ENCODE measurements around the gene ARHGAP8. TPM values are rescaled to one million over a fixed set of nuclear protein-coding genes. Genes with fewer than 3 reads are reported as not detected.

The ARHGAP8 gene
- total RNA-seq, 1 donor from 2014 or later: 0.96 TPM

- Mint-ChIP-seq H3K36me3 (ENCODE audit: low read depth) (no peaks in the 10 kb centered on the region), H3K27ac (ENCODE audit: unreplicated experiment) (no peak overlapping the region)
- TF ChIP-seq, protein P1, sequence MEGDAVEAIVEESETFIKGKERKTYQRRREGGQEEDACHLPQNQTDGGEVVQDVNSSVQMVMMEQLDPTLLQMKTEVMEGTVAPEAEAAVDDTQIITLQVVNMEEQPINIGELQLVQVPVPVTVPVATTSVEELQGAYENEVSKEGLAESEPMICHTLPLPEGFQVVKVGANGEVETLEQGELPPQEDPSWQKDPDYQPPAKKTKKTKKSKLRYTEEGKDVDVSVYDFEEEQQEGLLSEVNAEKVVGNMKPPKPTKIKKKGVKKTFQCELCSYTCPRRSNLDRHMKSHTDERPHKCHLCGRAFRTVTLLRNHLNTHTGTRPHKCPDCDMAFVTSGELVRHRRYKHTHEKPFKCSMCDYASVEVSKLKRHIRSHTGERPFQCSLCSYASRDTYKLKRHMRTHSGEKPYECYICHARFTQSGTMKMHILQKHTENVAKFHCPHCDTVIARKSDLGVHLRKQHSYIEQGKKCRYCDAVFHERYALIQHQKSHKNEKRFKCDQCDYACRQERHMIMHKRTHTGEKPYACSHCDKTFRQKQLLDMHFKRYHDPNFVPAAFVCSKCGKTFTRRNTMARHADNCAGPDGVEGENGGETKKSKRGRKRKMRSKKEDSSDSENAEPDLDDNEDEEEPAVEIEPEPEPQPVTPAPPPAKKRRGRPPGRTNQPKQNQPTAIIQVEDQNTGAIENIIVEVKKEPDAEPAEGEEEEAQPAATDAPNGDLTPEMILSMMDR (conservative IDR thresholded peaks at IDR 0.05): no peak
Measured at GRCh38 chr22:44838316-44839016, 86.1 kb downstream of the ARHGAP8 start.

GRCh38 chr22:44839061-44839460 is 86.7 kb downstream of the ARHGAP8 start:
- Mint-ChIP-seq H3K9me3 (peaks cover 2% of the 10 kb centered on the region), H3K27me3 (ENCODE audit: low read depth) (peaks cover under 1% of the 10 kb centered on the region), H3K36me3 (ENCODE audit: low read depth) (no peaks in the 10 kb centered on the region), H3K4me3 (no peak overlapping the region), H3K4me1 (no peaks in the 10 kb centered on the region), H3K27ac (ENCODE audit: unreplicated experiment) (no peak overlapping the region)
- TF ChIP-seq, protein P1 (conservative IDR thresholded peaks at IDR 0.05): no peak
- DNase-seq (ENCODE audit: low read depth, low spot score): no peak

More at GRCh38 chr22:44838316-44839016, 86.1 kb downstream of the ARHGAP8 start:
- no peak overlapping the region for H3K4me3 Mint-ChIP-seq
- H3K9me3 Mint-ChIP-seq: peaks cover 2% of the 10 kb centered on the region
- H3K27me3 Mint-ChIP-seq (ENCODE audit: low read depth): peaks cover 3% of the 10 kb centered on the region
- DNase-seq (ENCODE audit: low read depth, low spot score): no peak
- no peaks in the 10 kb centered on the region for H3K4me1 Mint-ChIP-seq

GRCh38 chr22:44839721-44840120 is 87.3 kb downstream of the ARHGAP8 start:
- no peak overlapping the region for H3K27ac Mint-ChIP-seq (ENCODE audit: unreplicated experiment)
- peaks cover 2% of the 10 kb centered on the region for H3K9me3 Mint-ChIP-seq
- H3K4me3 Mint-ChIP-seq: no peak overlapping the region
- H3K36me3 Mint-ChIP-seq (ENCODE audit: low read depth): no peaks in the 10 kb centered on the region
- no peaks in the 10 kb centered on the region for H3K4me1 Mint-ChIP-seq
- TF ChIP-seq, protein P1 (conservative IDR thresholded peaks at IDR 0.05): no peak
- DNase-seq (ENCODE audit: low read depth, low spot score): no peak
- no peaks in the 10 kb centered on the region for H3K27me3 Mint-ChIP-seq (ENCODE audit: low read depth)

GRCh38 chr22:44840611-44841322 is 88.4 kb downstream of the ARHGAP8 start:
- DNase-seq (ENCODE audit: low read depth, low spot score): no peak
- Mint-ChIP-seq H3K4me1 (no peaks in the 10 kb centered on the region), H3K36me3 (ENCODE audit: low read depth) (no peaks in the 10 kb centered on the region), H3K9me3 (peaks cover 3% of the 10 kb centered on the region), H3K4me3 (no peak overlapping the region), H3K27ac (ENCODE audit: unreplicated experiment) (no peak overlapping the region), H3K27me3 (ENCODE audit: low read depth) (no peaks in the 10 kb centered on the region)
- TF ChIP-seq, protein P1 (conservative IDR thresholded peaks at IDR 0.05): no peak

DNA sequence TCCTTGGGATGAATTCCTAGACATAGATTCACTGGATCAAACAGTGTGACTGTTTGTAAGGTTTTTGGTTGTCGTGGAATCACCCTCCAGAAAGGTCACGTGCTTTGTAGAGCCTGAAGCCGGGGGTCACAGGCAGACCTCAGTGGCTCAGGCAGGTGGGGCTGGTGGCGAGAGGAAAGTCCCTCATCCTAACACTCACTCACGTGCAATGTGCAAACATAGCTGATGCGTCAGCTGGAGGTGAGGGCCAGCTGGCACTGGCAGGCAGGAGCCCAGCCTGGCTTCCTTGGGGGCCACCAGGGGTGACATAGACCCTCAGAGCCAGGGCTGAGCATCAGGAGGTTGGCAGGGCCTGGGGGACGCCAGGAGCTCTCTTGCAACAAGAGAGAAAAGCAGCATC is 90.0 kb downstream of the ARHGAP8 start:
- Mint-ChIP-seq H3K4me1 (no peaks in the 10 kb centered on the region), H3K4me3 (no peak overlapping the region), H3K27ac (ENCODE audit: unreplicated experiment) (no peak overlapping the region), H3K27me3 (ENCODE audit: low read depth) (no peaks in the 10 kb centered on the region), H3K36me3 (ENCODE audit: low read depth) (no peaks in the 10 kb centered on the region), H3K9me3 (peaks cover 3% of the 10 kb centered on the region)
- TF ChIP-seq, protein P1 (conservative IDR thresholded peaks at IDR 0.05): no peak
- no peak for DNase-seq (ENCODE audit: low read depth, low spot score)

Data from neural crest cell (in vitro differentiated cells).